GM18505 (cell line): ENCODE measurements around the gene PLEKHG4B.
"Not testable (repeated sequence)": the region's sequence is repeated elsewhere in the genome, so short reads cannot be mapped to it uniquely, and the experiment has no call there.

ENCODE experiments used
- ATAC-seq: cut with Tn5 transposase; IDR thresholded peaks from one replicate; pipeline ENCODE4 v1.9.1; 2021; ENCODE audit not compliant: unreplicated experiment
- POLR2A ChIP-seq: IDR thresholded peaks from 4 replicates; pipeline ENCODE4 v1.6.1; 2011; ENCODE audit warnings: borderline replicate concordance; ENCODE audit not compliant: insufficient read depth, insufficient read length; ENCODE audit errors: extremely low read depth

The PLEKHG4B gene

DNA sequence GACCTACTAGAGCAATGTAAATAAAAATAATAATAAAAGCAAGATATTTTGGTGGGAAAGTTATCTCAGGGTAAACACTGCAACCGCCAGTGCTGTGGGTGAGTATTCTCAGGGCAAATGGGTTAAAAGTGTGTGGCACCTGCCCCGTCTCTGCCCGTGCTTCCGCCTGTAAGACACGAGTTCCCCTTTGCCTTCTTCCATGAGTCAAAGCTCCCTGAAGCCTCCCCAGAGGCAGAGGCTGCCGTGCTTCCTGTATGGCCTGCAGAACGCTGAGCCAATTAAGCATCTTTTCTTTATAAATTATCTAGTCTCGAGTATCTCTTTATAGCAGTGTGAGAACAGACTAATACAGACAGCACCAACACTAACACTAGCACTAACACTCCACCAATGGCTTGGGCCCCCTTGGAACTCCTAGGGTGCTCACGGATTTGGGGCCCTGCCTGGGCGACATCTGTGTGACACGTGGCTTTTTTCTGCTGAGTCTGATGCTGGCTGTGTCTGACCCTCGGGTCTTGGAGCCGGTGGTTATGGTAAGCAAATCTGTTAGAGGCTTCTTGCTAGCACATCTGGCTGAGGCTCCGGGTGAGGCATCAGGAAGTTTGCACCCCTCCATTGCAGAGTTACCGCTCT, 10.6 kb downstream of the PLEKHG4B start:
- TF ChIP-seq POLR2A: no peak
- ATAC-seq: no peak

DNA sequence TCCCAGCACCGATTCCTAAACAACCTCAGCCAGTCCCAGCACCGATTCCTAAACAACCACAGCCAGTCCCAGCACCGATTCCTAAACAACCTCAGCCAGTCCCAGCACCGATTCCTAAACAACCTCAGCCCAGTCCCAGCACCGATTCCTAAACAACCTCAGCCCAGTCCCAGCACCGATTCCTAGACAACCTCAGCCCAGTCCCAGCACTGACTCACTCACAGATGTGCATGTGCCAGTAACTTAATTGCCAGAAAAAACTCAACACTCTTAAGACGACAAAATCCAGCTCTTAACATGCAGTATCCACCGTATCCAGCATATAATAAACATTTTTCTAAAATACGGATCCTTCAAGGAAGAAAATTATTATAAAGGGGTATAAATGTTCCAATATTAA, 12.1 kb downstream of the PLEKHG4B start:
- not testable (repeated sequence) for ATAC-seq

DNA sequence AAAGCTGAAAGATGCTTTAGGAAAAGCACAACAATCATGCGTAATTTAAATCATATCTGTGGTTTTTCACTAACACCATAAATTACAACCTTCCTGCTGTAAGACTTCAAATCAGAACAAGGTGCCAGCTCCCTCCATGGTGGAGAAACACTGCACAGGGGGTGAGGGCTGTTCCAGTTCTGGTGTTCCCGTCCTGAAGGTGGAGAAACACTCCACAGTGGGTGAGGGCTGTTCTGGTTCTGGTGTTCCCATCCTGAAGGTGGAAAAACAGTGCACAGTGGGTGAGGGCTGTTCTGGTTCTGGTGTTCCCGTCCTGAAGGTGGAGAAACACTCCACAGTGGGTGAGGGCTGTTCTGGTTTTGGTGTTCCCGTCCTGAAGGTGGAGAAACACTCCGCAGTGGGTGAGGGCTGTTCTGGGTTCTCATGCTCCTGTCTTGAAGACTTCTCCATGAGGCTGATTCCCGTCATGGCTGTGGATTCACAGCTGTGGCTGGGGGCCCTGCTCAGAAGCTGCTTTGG, 12.9 kb downstream of the PLEKHG4B start:
- TF ChIP-seq POLR2A: no peak
- ATAC-seq: no peak

DNA sequence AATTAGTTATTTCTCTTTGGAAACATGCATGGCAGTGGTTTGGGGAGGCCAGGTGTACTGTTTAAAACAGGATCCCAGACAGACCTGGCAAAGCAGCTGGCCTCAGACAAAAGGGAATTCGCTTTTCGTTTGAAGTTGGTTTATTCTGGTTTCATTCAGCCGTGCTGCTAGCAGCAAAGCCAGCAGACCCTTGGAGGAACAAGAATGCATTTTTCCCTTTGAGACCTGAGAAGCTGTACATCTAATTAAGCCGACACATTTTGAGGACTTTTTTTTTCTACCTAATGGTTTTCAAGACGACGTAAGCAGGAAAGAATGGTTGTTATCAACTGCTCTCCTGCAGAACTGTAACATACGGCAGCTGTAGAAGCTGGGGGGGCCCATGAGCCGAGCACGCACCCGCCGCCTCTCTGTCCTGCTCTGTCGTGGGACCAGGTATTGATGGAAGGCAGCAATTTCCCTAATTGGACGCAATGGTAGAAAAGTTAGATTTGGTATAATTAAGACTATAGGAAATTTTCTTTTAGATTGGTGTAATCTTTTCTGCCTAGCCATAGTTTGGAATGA, 13.6 kb downstream of the PLEKHG4B start:
- TF ChIP-seq POLR2A: no peak
- no peak for ATAC-seq

DNA sequence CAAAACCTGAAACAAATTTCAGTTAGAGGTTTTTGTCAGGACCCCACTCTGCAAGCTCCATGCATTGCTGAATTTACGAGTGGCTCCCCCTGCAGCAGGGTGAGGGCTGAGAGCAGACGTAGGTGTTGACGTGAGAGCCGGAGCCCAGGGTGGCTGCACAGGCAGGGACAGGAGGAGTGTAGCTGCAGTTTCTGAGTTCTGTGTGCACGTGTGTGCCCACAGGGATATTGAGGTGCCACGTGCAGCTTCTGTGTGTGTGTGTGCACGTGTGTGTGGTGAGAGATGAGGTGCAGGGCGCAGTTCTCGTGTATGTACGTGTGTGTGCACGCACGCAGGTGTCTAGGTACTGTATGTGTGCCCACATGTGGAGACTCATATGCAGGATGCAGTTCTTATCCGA, 14.6 kb downstream of the PLEKHG4B start:
- TF ChIP-seq POLR2A: no peak
- ATAC-seq: no peak

DNA sequence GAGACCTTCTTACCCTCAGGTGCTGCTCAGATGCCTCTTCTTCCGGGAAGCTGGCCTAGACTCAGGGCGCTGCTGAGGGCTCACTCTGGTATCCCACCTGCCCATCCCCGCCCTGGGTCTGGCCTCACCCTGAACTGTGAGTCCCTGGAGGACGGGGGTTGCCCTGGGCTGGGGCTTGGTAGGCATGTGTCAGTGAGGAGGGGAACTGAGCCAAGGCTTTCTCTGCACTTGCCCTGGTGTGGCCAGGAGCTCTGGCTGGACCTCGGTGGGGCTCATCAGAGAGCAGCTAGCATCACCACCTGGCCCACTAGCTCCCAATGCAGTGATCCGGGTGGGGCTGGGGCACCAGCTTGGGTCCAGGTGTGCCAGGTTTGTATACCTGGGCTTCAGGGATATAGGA, 15.6 kb downstream of the PLEKHG4B start:
- TF ChIP-seq POLR2A: no peak
- no peak for ATAC-seq

DNA sequence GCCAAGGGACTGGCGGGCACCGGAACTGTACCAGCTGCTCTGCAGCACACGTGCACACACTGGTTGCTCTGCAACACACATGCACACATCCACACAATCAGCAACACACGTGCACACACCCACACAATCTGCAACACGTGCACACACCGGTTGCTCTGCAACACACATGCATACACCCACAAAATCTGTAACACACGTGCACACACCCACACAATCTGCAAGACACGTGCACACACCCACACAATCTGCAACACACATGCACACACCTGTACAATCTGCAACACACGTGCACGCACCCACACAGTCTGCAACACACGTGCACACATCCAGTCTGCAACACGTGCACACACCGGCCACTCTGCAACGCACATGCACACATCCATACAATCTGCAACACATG, 17.9 kb downstream of the PLEKHG4B start:
- ATAC-seq: no peak
- TF ChIP-seq POLR2A: no peak

DNA sequence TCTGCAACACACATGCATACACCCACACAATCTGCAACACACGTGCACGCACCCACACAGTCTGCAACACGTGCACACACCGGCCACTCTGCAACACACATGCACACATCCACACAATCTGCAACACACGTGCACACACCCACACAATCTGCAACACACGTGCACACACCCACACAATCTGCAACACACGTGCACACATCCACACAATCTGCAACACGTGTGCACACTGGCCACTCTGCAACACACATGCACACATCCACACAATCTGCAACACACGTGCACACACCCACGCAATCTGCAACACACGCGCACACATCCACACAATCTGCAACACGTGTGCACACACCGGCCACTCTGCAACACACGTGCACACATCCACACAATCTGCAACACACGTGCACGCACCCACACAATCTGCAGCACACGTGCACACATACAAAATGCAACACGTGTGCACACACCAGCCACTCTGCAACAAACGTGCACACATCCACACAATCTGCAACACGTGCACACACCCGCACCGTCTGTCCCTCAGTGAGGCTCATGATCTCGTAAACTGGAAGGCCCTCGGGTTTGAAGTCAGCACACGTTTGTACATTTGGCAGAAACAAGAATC, 18.4 kb downstream of the PLEKHG4B start:
- no peak for ATAC-seq
- TF ChIP-seq POLR2A: no peak

DNA sequence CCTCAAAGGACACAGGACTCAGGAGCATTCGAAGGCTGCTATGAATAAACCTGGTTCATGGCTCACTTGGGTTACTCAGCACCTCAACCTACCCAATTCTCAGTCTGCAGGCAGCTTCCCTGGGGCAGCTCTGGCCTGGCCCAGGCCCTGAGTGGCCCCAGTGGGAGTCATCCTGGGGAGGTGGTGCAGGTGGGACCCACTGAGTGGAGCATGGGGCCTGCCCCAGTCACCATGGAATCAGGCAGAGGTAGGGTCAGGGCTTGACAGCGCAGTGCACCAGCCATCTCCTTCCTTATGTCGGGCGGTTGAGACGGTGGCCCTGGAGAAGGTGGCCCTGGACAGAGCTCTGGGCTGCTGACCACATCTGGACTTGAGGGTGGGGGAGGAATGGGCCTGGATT, 19.2 kb downstream of the PLEKHG4B start:
- no peak for ATAC-seq
- no peak for TF ChIP-seq POLR2A

DNA sequence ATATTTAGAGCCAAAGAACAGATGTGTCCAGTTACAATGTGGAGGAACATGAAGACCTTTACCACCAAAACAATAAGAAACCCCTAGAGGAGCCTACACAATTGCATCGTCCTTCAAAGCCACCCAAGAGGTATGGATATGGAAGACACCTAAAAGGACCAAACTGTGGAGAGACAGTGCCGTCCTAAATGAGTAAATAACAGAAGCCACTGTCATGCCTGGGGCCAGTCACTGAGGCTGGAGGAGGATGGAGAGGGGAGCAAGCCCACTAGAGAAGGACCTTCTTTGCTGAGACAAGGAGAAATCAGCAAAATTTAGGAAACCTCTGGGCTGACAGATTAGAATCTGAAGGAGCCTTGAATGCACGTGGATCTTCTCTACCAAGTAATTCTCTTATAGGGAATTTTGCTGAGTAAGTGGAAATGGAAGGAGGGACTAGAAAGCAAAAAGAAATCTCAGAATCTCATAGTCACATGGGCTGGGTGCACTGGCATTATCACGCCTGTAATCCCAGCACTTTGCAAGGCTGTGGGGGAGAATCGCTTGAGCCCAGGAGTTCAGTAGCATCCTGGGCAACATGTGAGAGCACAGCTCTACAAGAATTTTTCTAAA, 27.6 kb downstream of the PLEKHG4B start:
- no peak for TF ChIP-seq POLR2A
- no peak for ATAC-seq

DNA sequence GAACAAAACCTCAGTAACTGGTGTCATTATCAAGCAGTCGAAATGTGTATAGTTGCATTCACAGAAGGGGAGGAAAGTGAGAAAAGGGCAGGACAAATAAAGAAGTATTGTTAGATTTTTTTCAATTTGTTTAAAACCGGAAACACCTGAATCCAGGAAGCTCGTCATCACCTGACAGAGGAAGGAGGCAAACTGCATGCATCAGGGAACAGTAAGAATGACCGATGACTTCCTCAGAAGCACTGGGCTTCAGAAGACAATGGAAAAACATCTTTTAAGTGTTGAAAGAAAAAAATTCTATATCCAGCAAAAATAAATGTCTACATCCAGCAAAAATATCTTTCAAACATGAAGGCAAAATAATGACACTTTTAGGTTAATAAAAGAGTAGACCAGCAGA, 29.5 kb downstream of the PLEKHG4B start:
- TF ChIP-seq POLR2A: no peak
- ATAC-seq: no peak

DNA sequence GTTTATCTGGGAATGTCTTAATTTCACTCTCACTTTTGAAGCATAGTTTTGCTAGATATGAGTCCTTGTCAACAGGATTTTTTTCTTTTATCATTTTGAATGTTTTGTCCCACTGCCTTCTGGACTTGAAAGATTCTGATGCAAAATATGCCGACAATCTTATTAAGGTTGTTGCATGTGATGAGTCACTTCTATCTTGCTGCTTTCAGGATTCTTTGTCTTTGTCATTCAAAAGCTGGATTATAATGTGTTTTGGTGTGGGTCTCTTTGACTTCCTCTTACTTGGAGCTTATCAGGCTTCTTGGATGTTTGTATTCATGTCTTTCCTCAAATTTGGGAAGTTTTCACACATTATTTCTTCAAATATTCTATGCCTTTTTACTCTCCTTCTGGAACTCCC, 33.8 kb downstream of the PLEKHG4B start:
- TF ChIP-seq POLR2A: no peak
- ATAC-seq: no peak

DNA sequence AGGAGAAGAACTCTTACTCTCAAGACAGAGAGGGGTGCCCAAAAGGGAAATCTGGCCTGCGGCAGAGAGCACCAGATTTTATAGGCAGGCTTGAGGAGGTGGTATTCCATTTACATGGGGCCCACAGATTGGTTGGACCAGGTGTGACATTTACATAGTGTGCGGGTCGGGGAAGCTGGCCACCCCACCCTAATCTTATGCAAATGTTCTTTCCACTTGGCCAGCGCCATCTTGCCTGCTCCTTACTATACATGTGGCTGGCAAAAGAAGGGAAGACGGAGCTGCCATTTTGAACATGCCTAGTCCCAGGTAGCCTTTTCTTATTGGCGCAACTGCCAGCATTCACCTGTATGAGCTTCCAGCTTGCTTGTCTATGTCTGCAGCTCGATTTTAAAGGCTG, 34.8 kb downstream of the PLEKHG4B start:
- no peak for ATAC-seq

DNA sequence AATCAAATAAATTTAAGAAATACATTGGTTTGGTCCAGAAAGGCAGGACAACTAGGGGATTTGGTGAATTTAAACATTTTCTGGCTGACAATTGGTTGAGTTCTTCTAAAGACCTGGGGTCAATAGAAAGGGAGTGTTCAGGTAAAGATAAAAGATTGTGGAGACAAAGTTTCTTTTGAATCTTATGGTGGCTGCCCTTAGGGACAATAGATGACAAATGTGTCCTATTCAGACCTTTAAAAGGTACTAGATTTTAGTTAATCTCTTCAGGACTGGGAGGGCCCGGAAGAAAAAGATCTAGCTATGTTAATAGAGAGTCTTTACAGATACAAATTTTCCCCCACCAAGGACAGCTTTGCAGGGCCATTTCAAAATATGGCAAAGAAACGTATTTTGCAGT, 35.9 kb downstream of the PLEKHG4B start:
- no peak for ATAC-seq
- TF ChIP-seq POLR2A: no peak

More for the DNA sequence above, 34.8 kb downstream of the PLEKHG4B start:
- TF ChIP-seq POLR2A: no peak
